CD4-positive, alpha-beta memory T cell (primary cell): Measurements from ENCODE around the gene GSK3B. TPM values are rescaled to one million over a fixed set of nuclear protein-coding genes. Genes with fewer than 3 reads are reported as not detected.

ENCODE experiments used
- CTCF ChIA-PET: fragments of 350-600 bp; sonication (Branson Sonifier 250); formaldehyde crosslinking; loops from one replicate; lab custom pipeline; 2021; ENCODE audit warnings: inconsistent platforms; ENCODE audit not compliant: partially characterized antibody; lab: Charles Lee
- POLR2A ChIA-PET: fragments of 350-600 bp; sonication (Branson Sonifier 250); formaldehyde crosslinking; loops from one replicate; lab custom pipeline; 2021; ENCODE audit not compliant: partially characterized antibody; lab: Charles Lee
- DNase-seq, 5 donors: peaks; one replicate each; pipeline versions ENCODE4 v3.0.0 to v3.0.0-alpha.2; 2020 to 2022; ENCODE audit warnings: mixed read lengths in 1 of 5
- H3K27ac ChIP-seq: one replicate; pipeline ENCODE4 v1.7.0; 2013; ENCODE audit warnings: low read depth, low read length
- H3K27me3 ChIP-seq: 2 replicates; pipeline ENCODE4 v1.7.0; 2013; ENCODE audit warnings: mild to moderate bottlenecking, low read length, moderate library complexity; ENCODE audit not compliant: insufficient read depth
- H3K36me3 ChIP-seq: 2 replicates; pipeline ENCODE4 v1.7.0; 2013; ENCODE audit warnings: mild to moderate bottlenecking, low read length, moderate library complexity; ENCODE audit not compliant: insufficient read depth
- H3K4me1 ChIP-seq: 2 replicates; pipeline ENCODE4 v1.7.0; 2013; ENCODE audit warnings: mild to moderate bottlenecking, low read length, moderate library complexity; ENCODE audit not compliant: insufficient read depth
- H3K4me3 ChIP-seq, 2 donors: one replicate each; pipeline ENCODE4 v1.7.0; 2013; ENCODE audit warnings: low read length in 2 of 2, mild to moderate bottlenecking in 1 of 2
- H3K9me3 ChIP-seq, 2 donors: one replicate each; pipeline ENCODE4 v1.7.0; 2013; ENCODE audit warnings: low read length in 2 of 2, control low read depth in 1 of 2; ENCODE audit not compliant: control insufficient read depth in 1 of 2
- H3K27ac Mint-ChIP-seq, 7 donors: one replicate each; pipeline ENCODE4 v1.8.0; 2020 to 2021; ENCODE audit warnings: mixed read lengths in 7 of 7, mild to moderate bottlenecking in 6 of 7, inconsistent platforms in 3 of 7, moderate library complexity in 3 of 7
- H3K27me3 Mint-ChIP-seq, 2 donors: one replicate each; pipeline ENCODE4 v1.8.0; 2020 to 2021; ENCODE audit warnings: mixed read lengths in 2 of 2
- H3K36me3 Mint-ChIP-seq, 2 donors: one replicate each; pipeline ENCODE4 v1.8.0; 2020 to 2021; ENCODE audit warnings: mixed read lengths in 2 of 2, inconsistent platforms in 1 of 2, mild to moderate bottlenecking in 1 of 2
- H3K4me1 Mint-ChIP-seq, 4 donors: one replicate each; pipeline ENCODE4 v1.8.0; 2020 to 2021; ENCODE audit warnings: mixed read lengths in 4 of 4, mild to moderate bottlenecking in 1 of 4
- H3K4me3 Mint-ChIP-seq, 8 donors: one replicate each; pipeline ENCODE4 v1.8.0; 2020 to 2021; ENCODE audit warnings: mixed read lengths in 8 of 8, mild to moderate bottlenecking in 7 of 8, moderate library complexity in 6 of 8, inconsistent platforms in 3 of 8
- H3K9me3 Mint-ChIP-seq, 8 donors: one replicate each; pipeline ENCODE4 v1.8.0; 2020 to 2021; ENCODE audit warnings: mixed read lengths in 8 of 8, mild to moderate bottlenecking in 5 of 8, inconsistent platforms in 3 of 8, moderate library complexity in 1 of 8
- intact Hi-C: fragments of 100-400 bp; cut with micrococcal nuclease; formaldehyde crosslinking; loops from one replicate; pipeline ENCODE4 v1.15.1; 2023
- polyA plus RNA-seq, 2 donors: library from polyadenylated mRNA; unstranded; fragments of 300-500 nt; fragmentation: Illumina TruSeq; gene quantifications; one replicate each; pipeline ENCODE4 v1.2.3, GENCODE V29; 2021
- total RNA-seq, 2 experiments: library from RNA; stranded (reverse); gene quantifications; one replicate each; pipeline ENCODE4 v1.2.3, GENCODE V29; 2021

The GSK3B gene
- total and polyA plus RNA-seq, 4 experiments from 2014 or later: 10.4 to 35.0 (median 25.5) TPM

DNA sequence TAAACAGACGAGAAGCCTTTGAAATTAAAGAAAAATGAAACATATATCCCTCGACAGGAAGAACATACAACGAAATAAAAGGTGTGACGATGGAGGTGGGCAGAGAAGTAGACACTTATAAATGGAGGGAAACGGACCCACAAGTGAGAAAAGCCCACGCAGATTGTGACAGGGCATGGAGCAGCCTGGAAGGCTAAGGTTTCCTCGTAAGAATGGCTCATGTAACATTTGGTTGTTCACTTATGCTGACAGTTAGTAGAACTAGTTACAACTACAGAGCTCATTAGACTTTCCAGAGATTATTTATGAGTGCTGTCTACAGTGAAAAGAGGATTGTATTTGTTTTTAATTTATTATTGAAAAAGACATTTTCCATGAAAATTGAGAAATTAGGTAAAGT is 229.8 kb downstream of the GSK3B start:
- peaks cover 0 to 5% (median 3%) of the 10 kb centered on the region in 4 donors for H3K4me1 Mint-ChIP-seq
- H3K36me3 Mint-ChIP-seq: peaks cover 48 to 49% of the 10 kb centered on the region in 2 donors

DNA sequence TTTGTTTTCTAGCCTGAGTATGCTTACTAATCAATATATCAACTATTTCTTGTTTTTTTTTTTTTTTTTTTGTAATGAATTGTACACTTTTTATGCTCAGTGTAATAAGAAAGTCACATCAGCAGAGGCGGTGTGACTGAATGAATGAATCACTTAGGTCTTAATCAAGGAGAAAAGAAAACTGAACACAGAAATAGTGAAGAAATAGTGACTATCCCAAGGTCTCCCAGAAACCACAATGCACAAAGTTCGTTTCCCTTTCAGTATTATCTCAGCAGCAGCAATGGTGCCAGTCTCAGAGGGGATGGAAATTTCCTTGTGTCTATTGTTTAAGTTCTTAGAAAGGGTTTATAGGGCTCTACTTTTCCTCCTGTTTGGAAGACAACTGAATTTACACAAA is 231.6 kb downstream of the GSK3B start:
- no peak overlapping the region for H3K4me3 Mint-ChIP-seq
- Histone ChIP-seq H3K36me3 (peaks cover 12% of the 10 kb centered on the region), H3K4me1 (no peaks in the 10 kb centered on the region), H3K27me3 (no peaks in the 10 kb centered on the region), H3K27ac (no peak overlapping the region), H3K9me3 (no peaks in the 10 kb centered on the region), H3K4me3 (no peak overlapping the region)
- intact Hi-C loops: no loop called here
- H3K9me3 Mint-ChIP-seq: peaks cover 0 to 9% (median 1%) of the 10 kb centered on the region in 8 donors
- DNase-seq: no peak
- peaks cover 58 to 61% of the 10 kb centered on the region in 2 donors for H3K36me3 Mint-ChIP-seq
- ChIA-PET POLR2A (no interaction called here), CTCF (interaction anchor here (0.9 kb wide), 1 partner anchor 29 kb away, joined by 3 read pairs; no protein-coding TSS in a partner anchor)
- no peak overlapping the region for H3K27ac Mint-ChIP-seq
- H3K4me1 Mint-ChIP-seq: peaks cover 0 to 4% (median 2%) of the 10 kb centered on the region in 4 donors
- no peaks in the 10 kb centered on the region for H3K27me3 Mint-ChIP-seq

More for the DNA sequence above, 229.8 kb downstream of the GSK3B start:
- no peak overlapping the region for H3K4me3 ChIP-seq
- no peaks in the 10 kb centered on the region for H3K27me3 Mint-ChIP-seq
- no peaks in the 10 kb centered on the region for H3K27me3 ChIP-seq
- H3K4me1 ChIP-seq: no peaks in the 10 kb centered on the region
- no peaks in the 10 kb centered on the region for H3K9me3 ChIP-seq
- no peak overlapping the region for H3K27ac ChIP-seq
- no peak for DNase-seq
- intact Hi-C loops: no loop called here
- ChIA-PET CTCF (no interaction called here), POLR2A (no interaction called here)
- H3K27ac Mint-ChIP-seq: no peak overlapping the region
- H3K9me3 Mint-ChIP-seq: peaks cover 0 to 9% (median 0%) of the 10 kb centered on the region in 8 donors
- H3K4me3 Mint-ChIP-seq: no peak overlapping the region
- peaks cover 12% of the 10 kb centered on the region for H3K36me3 ChIP-seq

DNA sequence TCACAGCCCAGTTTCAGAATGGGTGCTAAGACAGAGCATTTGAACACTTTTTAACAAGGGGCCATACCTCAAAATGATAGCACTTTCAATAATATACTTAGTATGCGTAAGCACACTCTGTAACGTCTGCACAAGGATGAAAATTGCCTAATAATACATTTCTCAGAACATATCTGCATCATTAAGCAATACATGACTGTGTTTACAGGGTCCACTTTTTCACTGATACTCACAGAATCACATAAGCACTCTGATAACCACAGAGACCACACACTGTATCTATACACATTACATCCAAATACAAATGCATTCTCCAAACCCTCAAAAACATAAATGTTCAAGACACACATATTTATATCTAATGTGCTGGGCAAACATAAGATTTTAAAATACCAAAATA is 232.6 kb downstream of the GSK3B start:
- peaks cover 0 to 4% (median 2%) of the 10 kb centered on the region in 4 donors for H3K4me1 Mint-ChIP-seq
- intact Hi-C loops: no loop called here
- no peaks in the 10 kb centered on the region for H3K27me3 ChIP-seq
- no peaks in the 10 kb centered on the region for H3K27me3 Mint-ChIP-seq
- no peak overlapping the region for H3K4me3 Mint-ChIP-seq
- ChIA-PET CTCF (no interaction called here), POLR2A (no interaction called here)
- no peaks in the 10 kb centered on the region for H3K9me3 ChIP-seq
- H3K4me3 ChIP-seq: no peak overlapping the region
- H3K9me3 Mint-ChIP-seq: peaks cover 0 to 10% (median 1%) of the 10 kb centered on the region in 8 donors
- no peak overlapping the region for H3K27ac Mint-ChIP-seq
- H3K27ac ChIP-seq: no peak overlapping the region
- no peak for DNase-seq
- no peaks in the 10 kb centered on the region for H3K4me1 ChIP-seq
- H3K36me3 ChIP-seq: peaks cover 12% of the 10 kb centered on the region
- peaks cover 67 to 71% of the 10 kb centered on the region in 2 donors for H3K36me3 Mint-ChIP-seq

DNA sequence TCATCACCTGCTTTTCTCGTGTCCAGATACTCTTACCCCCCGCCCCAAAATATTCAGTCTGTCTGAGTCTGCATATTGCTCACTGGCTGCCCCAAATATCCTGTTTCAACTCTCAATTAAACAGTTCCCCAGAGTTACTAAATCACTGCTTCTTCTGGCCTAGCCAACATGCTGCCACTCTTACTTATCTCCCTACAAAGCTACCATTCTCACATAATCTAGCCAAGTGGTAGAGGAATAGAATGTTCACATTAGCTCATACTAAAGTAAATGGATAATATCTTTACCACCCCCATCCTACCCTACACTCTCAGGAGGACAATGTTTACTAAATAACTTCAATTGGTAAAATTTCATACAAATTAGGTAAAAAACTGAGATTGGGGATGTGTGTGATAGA is 234.5 kb downstream of the GSK3B start:
- peaks cover 0 to 4% (median 2%) of the 10 kb centered on the region in 4 donors for H3K4me1 Mint-ChIP-seq
- intact Hi-C loops: no loop called here
- H3K27me3 Mint-ChIP-seq: no peaks in the 10 kb centered on the region
- DNase-seq: no peak
- H3K4me3 Mint-ChIP-seq: no peak overlapping the region
- Histone ChIP-seq H3K36me3 (peaks cover 12% of the 10 kb centered on the region), H3K4me3 (no peak overlapping the region), H3K4me1 (no peaks in the 10 kb centered on the region), H3K27ac (no peak overlapping the region), H3K27me3 (no peaks in the 10 kb centered on the region), H3K9me3 (no peaks in the 10 kb centered on the region)
- peaks cover 71 to 74% of the 10 kb centered on the region in 2 donors for H3K36me3 Mint-ChIP-seq
- no peak overlapping the region for H3K27ac Mint-ChIP-seq
- peaks cover 0 to 13% (median 2%) of the 10 kb centered on the region in 8 donors for H3K9me3 Mint-ChIP-seq
- CTCF ChIA-PET: interaction anchor here (1.3 kb wide), 1 partner anchor 287 kb away, joined by 4 read pairs; no protein-coding TSS in a partner anchor
- POLR2A ChIA-PET: no interaction called here

DNA sequence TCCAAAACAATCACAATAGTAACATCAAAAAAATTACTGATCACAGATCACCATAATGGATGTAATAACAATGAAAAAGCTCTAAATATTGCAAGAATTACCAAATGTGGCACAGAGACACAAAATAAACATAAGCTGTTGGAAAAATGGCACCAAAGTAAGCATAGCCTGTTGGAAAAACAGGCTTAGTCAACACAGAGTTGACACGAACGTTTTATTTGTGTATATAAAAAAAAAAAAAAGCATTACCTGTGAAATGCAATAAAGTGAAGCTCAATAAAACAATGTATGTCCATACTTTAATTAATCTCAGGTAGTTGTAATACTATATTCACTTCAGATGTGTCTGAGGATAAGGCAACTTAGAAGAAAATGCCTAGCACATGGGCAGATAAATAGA is 235.3 kb downstream of the GSK3B start:
- Mint-ChIP-seq H3K27ac (peak overlapping the region in 1 of 7 donors; percentile 3), H3K4me1 (peaks cover 0 to 4% (median 2%) of the 10 kb centered on the region in 4 donors), H3K9me3 (peaks cover 0 to 13% (median 2%) of the 10 kb centered on the region in 8 donors), H3K27me3 (no peaks in the 10 kb centered on the region), H3K4me3 (peak overlapping the region in 1 of 8 donors; percentile 17), H3K36me3 (peaks cover 71 to 79% of the 10 kb centered on the region in 2 donors)
- H3K27ac ChIP-seq: no peak overlapping the region
- ChIA-PET CTCF (no interaction called here), POLR2A (no interaction called here)
- H3K4me3 ChIP-seq: no peak overlapping the region
- no peaks in the 10 kb centered on the region for H3K4me1 ChIP-seq
- no peaks in the 10 kb centered on the region for H3K9me3 ChIP-seq
- no peak for DNase-seq
- peaks cover 12% of the 10 kb centered on the region for H3K36me3 ChIP-seq
- H3K27me3 ChIP-seq: no peaks in the 10 kb centered on the region
- intact Hi-C loops: no loop called here

DNA sequence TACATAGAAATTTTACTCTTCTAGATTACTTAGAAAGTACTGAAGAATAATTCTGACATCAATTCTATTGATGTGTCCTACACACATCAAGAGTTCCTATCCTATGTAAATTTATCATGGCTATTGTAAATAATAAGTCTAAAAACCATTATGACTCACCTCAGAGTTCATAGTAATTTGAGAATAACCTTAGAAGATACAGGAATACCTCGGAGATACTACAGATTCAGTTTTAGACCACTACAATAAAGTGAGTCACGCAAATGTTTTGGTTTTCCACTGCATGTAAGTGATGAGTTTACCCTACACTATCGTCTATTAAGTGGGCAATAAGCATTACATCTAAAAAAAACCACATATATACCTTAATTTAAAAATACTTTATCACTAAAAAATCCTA is 237.6 kb downstream of the GSK3B start:
- ChIA-PET POLR2A (no interaction called here), CTCF (no interaction called here)
- DNase-seq: no peak
- H3K27me3 Mint-ChIP-seq: no peaks in the 10 kb centered on the region
- H3K27me3 ChIP-seq: no peaks in the 10 kb centered on the region
- H3K27ac ChIP-seq: no peak overlapping the region
- peaks cover 0 to 3% (median 3%) of the 10 kb centered on the region in 4 donors for H3K4me1 Mint-ChIP-seq
- H3K4me1 ChIP-seq: no peaks in the 10 kb centered on the region
- no peak overlapping the region for H3K27ac Mint-ChIP-seq
- peaks cover 53 to 71% of the 10 kb centered on the region in 2 donors for H3K36me3 Mint-ChIP-seq
- no peak overlapping the region for H3K4me3 Mint-ChIP-seq
- H3K9me3 ChIP-seq: no peaks in the 10 kb centered on the region
- peaks cover 0 to 4% (median 1%) of the 10 kb centered on the region in 8 donors for H3K9me3 Mint-ChIP-seq
- intact Hi-C loops: no loop called here
- H3K4me3 ChIP-seq: no peak overlapping the region
- H3K36me3 ChIP-seq: no peaks in the 10 kb centered on the region

DNA sequence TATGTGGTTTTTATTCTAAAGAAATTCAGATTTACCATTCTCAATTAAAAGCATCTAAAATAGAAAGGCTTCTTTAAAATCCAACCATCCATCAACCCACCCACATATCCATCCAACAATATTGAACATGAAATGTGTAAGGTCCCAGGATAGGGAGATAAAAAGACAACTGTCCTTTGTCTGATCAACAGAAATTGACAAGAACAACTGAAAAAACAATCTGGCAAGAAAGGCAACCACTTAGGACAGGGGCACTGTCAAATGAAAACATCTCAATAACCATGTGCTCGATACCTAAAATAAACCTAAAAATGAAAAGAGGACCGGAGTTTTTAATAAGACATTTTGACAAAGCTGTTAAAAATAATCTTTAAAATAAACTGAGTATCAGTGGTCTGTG is 245.1 kb downstream of the GSK3B start:
- no peak for DNase-seq
- intact Hi-C loops: no loop called here
- ChIA-PET CTCF (no interaction called here), POLR2A (no interaction called here)
- Histone ChIP-seq H3K4me3 (no peak overlapping the region), H3K36me3 (no peaks in the 10 kb centered on the region), H3K27ac (no peak overlapping the region), H3K4me1 (no peaks in the 10 kb centered on the region), H3K9me3 (no peaks in the 10 kb centered on the region), H3K27me3 (no peaks in the 10 kb centered on the region)
- H3K4me1 Mint-ChIP-seq: peaks cover 7 to 23% (median 14%) of the 10 kb centered on the region in 4 donors
- H3K4me3 Mint-ChIP-seq: no peak overlapping the region
- peaks cover 0 to 4% (median 0%) of the 10 kb centered on the region in 8 donors for H3K9me3 Mint-ChIP-seq
- H3K27me3 Mint-ChIP-seq: no peaks in the 10 kb centered on the region
- H3K27ac Mint-ChIP-seq: peak overlapping the region in 1 of 7 donors; percentile 14
- H3K36me3 Mint-ChIP-seq: peaks cover 42 to 70% of the 10 kb centered on the region in 2 donors
